ENCODE data around the gene TTF2. TPM values are rescaled to one million over a fixed set of nuclear protein-coding genes. Genes with fewer than 3 reads are reported as not detected.

The TTF2 gene
- total RNA-seq, 2 experiments from 2014 or later, result 126 to 127 TPM

DNA sequence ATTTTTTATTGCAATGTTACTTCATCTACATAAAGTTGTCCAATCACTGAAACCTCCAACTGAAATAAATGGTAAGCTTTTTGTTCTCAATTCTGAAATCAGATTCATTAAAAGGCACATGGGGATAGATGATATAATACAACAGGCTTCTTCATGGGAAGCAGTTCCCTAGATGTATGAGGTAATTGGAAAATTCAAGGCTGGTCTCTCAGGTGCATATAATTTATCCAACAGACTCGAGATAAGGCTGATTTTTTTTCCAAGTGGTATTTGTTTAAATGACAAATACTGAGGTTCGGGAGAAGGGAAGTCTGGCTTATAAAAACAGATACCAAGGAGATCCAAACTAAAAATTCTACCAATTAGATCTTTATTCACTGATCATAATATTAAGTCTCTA, 47.2 kb downstream of the TTF2 start:
- H3K27me3 Mint-ChIP-seq, result no peaks in the 10 kb centered on the region
- CTCF ChIA-PET, result interaction anchor here (1.4 to 1.8 kb wide), 2 partner anchors 13 to 22 kb away, joined by 3 to 5 read pairs; no protein-coding TSS in a partner anchor

DNA sequence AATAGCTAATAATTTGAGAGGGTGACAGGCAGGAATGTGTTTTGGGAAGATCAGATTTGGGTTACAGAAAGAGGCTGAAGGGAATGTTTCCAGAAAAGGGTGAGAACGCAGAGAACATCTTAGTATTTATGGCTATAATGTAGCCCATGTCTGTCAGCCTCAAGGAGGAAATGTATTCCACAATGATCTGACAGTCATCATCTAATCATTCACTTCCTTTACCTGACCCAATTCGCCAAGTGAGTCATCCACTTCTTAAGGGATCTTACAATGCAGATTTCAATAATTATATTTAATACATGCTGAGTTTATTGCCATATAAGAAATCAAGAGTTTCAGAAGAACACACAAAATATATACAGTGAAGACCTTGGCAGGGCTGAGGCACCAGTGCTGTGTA, 50.6 kb downstream of the TTF2 start:
- ATAC-seq, result peak; percentile 13
- TF ChIP-seq, protein P1, sequence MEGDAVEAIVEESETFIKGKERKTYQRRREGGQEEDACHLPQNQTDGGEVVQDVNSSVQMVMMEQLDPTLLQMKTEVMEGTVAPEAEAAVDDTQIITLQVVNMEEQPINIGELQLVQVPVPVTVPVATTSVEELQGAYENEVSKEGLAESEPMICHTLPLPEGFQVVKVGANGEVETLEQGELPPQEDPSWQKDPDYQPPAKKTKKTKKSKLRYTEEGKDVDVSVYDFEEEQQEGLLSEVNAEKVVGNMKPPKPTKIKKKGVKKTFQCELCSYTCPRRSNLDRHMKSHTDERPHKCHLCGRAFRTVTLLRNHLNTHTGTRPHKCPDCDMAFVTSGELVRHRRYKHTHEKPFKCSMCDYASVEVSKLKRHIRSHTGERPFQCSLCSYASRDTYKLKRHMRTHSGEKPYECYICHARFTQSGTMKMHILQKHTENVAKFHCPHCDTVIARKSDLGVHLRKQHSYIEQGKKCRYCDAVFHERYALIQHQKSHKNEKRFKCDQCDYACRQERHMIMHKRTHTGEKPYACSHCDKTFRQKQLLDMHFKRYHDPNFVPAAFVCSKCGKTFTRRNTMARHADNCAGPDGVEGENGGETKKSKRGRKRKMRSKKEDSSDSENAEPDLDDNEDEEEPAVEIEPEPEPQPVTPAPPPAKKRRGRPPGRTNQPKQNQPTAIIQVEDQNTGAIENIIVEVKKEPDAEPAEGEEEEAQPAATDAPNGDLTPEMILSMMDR (IDR thresholded peaks at IDR 0.05), result no peak

More for the DNA sequence above, 47.2 kb downstream of the TTF2 start:
- peaks cover 11% of the 10 kb centered on the region for H3K4me1 Mint-ChIP-seq (ENCODE audit: low read depth)
- ATAC-seq (no peak), DNase-seq (no peak)
- no peak overlapping the region for H3K27ac Mint-ChIP-seq
- H3K36me3 Mint-ChIP-seq (ENCODE audit: low read depth), result peaks cover 44% of the 10 kb centered on the region
- TF ChIP-seq, protein P1 (IDR thresholded peaks at IDR 0.05), result no peak
- no peaks in the 10 kb centered on the region for H3K9me3 Mint-ChIP-seq
- intact Hi-C loops (cut with micrococcal nuclease), result no loop called here
- H3K4me3 Mint-ChIP-seq, result no peak overlapping the region
- POLR2A ChIA-PET, result interaction anchor here (0.9 kb wide), 1 partner anchor 13 kb away, joined by 3 read pairs; no protein-coding TSS in a partner anchor

DNA sequence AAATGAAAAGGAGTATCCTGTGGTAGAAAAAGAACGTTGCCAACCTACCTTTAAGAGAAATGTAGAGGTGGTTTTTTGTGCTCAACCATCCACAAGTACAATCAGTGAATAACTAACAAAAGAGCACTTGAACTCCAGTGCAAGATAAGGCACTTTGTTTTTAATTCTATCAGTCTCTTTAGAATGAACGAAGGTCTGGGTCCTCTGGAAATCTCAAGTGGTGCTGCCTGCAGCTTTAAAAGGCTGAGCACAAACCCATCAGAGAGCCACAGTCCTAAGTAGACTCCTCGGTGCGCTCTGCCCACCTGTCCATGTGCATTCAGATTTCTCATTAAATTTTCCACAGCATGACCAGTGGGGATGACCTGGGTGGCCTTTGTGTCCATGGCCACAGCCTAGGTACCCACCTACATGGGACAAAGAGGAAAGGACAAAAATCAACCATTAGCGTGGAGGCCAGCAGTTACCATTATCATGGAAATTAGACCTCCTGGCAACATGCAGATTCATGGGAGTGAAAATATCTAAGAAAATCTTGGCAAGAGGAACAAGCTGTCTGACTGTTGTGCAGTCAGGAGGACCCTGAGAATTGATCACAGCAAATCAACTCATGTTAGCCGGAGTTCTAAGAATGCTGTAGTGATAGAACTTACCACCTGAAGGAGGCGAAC, 52.1 kb downstream of the TTF2 start:
- Mint-ChIP-seq H3K27me3 (no peaks in the 10 kb centered on the region), H3K9me3 (no peaks in the 10 kb centered on the region), H3K27ac (no peak overlapping the region), H3K4me3 (no peak overlapping the region), H3K4me1 (ENCODE audit: low read depth) (peaks cover 11% of the 10 kb centered on the region), H3K36me3 (ENCODE audit: low read depth) (peaks cover 6% of the 10 kb centered on the region)
- intact Hi-C loops (cut with micrococcal nuclease), result no loop called here
- TF ChIP-seq, protein P1 (IDR thresholded peaks at IDR 0.05), result no peak
- ChIA-PET POLR2A (interaction anchor here (1.1 to 1.2 kb wide), 2 partner anchors 13 to 47 kb away, joined by 3 read pairs; no protein-coding TSS in a partner anchor), CTCF (interaction anchor here (1.0 to 1.4 kb wide), 2 partner anchors 17 to 19 kb away, joined by 4 read pairs; no protein-coding TSS in a partner anchor)
- DNase-seq (no peak), ATAC-seq (no peak)

More for the DNA sequence above, 50.6 kb downstream of the TTF2 start:
- no peak overlapping the region for H3K27ac Mint-ChIP-seq
- DNase-seq, result no peak
- no peaks in the 10 kb centered on the region for H3K9me3 Mint-ChIP-seq
- H3K27me3 Mint-ChIP-seq, result no peaks in the 10 kb centered on the region
- peaks cover 21% of the 10 kb centered on the region for H3K36me3 Mint-ChIP-seq (ENCODE audit: low read depth)
- CTCF ChIA-PET, result interaction anchor here (1.0 to 1.4 kb wide), 3 partner anchors 12 to 18 kb away, joined by 4 to 7 read pairs (median 4); no protein-coding TSS in a partner anchor
- peaks cover 11% of the 10 kb centered on the region for H3K4me1 Mint-ChIP-seq (ENCODE audit: low read depth)
- H3K4me3 Mint-ChIP-seq, result no peak overlapping the region
- POLR2A ChIA-PET, result interaction anchor here (1.2 to 1.6 kb wide), 2 partner anchors 9 to 46 kb away, joined by 3 to 4 read pairs; no protein-coding TSS in a partner anchor
- intact Hi-C loops (cut with micrococcal nuclease), result no loop called here

DNA sequence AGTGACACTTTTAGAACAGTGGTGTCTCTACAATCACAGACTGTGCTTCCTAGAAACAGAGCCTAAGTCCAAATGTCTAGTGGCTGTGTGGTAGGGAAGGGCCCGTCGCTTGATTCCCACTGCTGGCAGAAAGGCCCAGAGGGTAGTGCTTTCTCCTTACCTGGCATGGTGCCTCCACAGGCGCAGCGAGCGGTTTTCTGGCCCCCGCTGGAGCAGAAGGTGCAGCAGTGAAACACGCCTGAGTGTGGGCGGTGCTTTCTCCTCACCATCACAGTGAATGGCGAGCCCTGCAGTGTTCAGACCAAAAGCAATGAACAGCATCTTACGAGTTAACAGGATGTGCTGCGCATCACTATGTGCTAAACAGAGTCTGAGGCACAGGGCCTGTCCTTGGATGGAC, 53.1 kb downstream of the TTF2 start:
- no peaks in the 10 kb centered on the region for H3K27me3 Mint-ChIP-seq
- H3K4me3 Mint-ChIP-seq, result no peak overlapping the region
- ChIA-PET POLR2A (interaction anchor here (1.1 kb wide), 1 partner anchor 12 kb away, joined by 3 read pairs; no protein-coding TSS in a partner anchor), CTCF (interaction anchor here (1.6 kb wide), 1 partner anchor 9 kb away, joined by 4 read pairs; no protein-coding TSS in a partner anchor)
- TF ChIP-seq, protein P1 (IDR thresholded peaks at IDR 0.05), result no peak
- intact Hi-C loops (cut with micrococcal nuclease), result no loop called here
- ATAC-seq (no peak), DNase-seq (no peak)
- peaks cover 11% of the 10 kb centered on the region for H3K4me1 Mint-ChIP-seq (ENCODE audit: low read depth)
- H3K27ac Mint-ChIP-seq, result no peak overlapping the region
- no peaks in the 10 kb centered on the region for H3K9me3 Mint-ChIP-seq
- H3K36me3 Mint-ChIP-seq (ENCODE audit: low read depth), result peaks cover 1% of the 10 kb centered on the region

DNA sequence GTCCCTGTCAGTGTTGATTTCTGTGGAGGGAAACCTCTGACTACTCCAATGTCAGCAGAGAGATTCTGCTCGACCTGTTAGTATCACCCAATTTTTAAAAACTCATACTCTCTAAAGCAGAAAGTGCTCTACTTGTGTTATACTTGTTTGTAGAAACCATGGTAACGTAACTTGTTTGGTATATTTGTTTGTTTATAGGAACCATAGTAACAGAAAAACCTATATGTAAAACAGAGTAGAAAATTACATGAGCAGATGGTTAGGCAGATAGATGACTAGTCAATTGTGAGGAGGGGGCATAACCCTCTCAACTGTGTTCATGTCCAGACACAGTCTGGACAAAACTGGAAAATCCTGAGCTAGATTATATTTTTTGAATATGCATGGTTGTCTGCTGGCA, 54.8 kb downstream of the TTF2 start:
- Mint-ChIP-seq H3K4me1 (ENCODE audit: low read depth) (peaks cover 3% of the 10 kb centered on the region), H3K27me3 (no peaks in the 10 kb centered on the region), H3K9me3 (no peaks in the 10 kb centered on the region), H3K27ac (no peak overlapping the region), H3K36me3 (ENCODE audit: low read depth) (no peaks in the 10 kb centered on the region), H3K4me3 (no peak overlapping the region)
- DNase-seq (no peak), ATAC-seq (no peak)
- TF ChIP-seq, protein P1 (IDR thresholded peaks at IDR 0.05), result no peak
- POLR2A ChIA-PET, result no interaction called here
- CTCF ChIA-PET, result interaction anchor here (1.6 to 6.1 kb wide), 3 partner anchors 8 to 442 kb away, joined by 3 to 41 read pairs (median 4); no protein-coding TSS in a partner anchor
- intact Hi-C loops (cut with micrococcal nuclease), result no loop called here
